Measurements from ENCODE around the gene TXNDC8.

TXNDC8 gene

GRCh38 chr9:110276781-110277180 is 60.9 kb downstream of the TXNDC8 start:
- DNase-seq = no peak

- DNase-seq = no peak
Observed at GRCh38 chr9:110270211-110270995, 67.3 kb downstream of the TXNDC8 start.

- DNase-seq = no peak
Observed at GRCh38 chr9:110266795-110267194, 70.9 kb downstream of the TXNDC8 start.

- DNase-seq = no peak
Observed at GRCh38 chr9:110261632-110262031, 76.0 kb downstream of the TXNDC8 start.

GRCh38 chr9:110260911-110261310 is 76.8 kb downstream of the TXNDC8 start:
- no peak for DNase-seq

GRCh38 chr9:110259566-110259965 is 78.1 kb downstream of the TXNDC8 start:
- no peak for DNase-seq

- no peak for DNase-seq
Observed at GRCh38 chr9:110258690-110259091, 79.0 kb downstream of the TXNDC8 start.

- no peak for DNase-seq
Observed at GRCh38 chr9:110257956-110258355, 79.7 kb downstream of the TXNDC8 start.

GRCh38 chr9:110257097-110257841 is 80.4 kb downstream of the TXNDC8 start:
- DNase-seq = peak; percentile 79

GRCh38 chr9:110256380-110257096 is 81.1 kb downstream of the TXNDC8 start, which contains the start of gene TXN:
TXN (minus strand) TSS chr9:110256507; CDS start chr9:110256435, 72 bp downstream.
- DNase-seq = peak; percentile 85

- DNase-seq = no peak
Observed at GRCh38 chr9:110255463-110256379, 81.9 kb downstream of the TXNDC8 start.

- DNase-seq = no peak
Observed at GRCh38 chr9:110255034-110255462, 82.6 kb downstream of the TXNDC8 start.

GRCh38 chr9:110254500-110254899 is 83.2 kb downstream of the TXNDC8 start:
- no peak for DNase-seq
